ENCODE results near the gene PLEKHG1.

PLEKHG1 gene

GRCh38 chr6:150637266-150637665 is 37.6 kb downstream of the PLEKHG1 start:
- no peak for DNase-seq (ENCODE audit: low read depth in 1 of 2, low spot score in 1 of 2)

- DNase-seq (ENCODE audit: low read depth in 1 of 2, low spot score in 1 of 2): no peak
Measured at GRCh38 chr6:150638267-150638666, 38.6 kb downstream of the PLEKHG1 start.

GRCh38 chr6:150638765-150639164 is 39.1 kb downstream of the PLEKHG1 start:
- DNase-seq (ENCODE audit: low read depth in 1 of 2, low spot score in 1 of 2): no peak

GRCh38 chr6:150639823-150640331 is 40.2 kb downstream of the PLEKHG1 start:
- DNase-seq (ENCODE audit: low read depth in 1 of 2, low spot score in 1 of 2): no peak

GRCh38 chr6:150640556-150641209 is 41.0 kb downstream of the PLEKHG1 start:
- DNase-seq (ENCODE audit: low read depth in 1 of 2, low spot score in 1 of 2): no peak

GRCh38 chr6:150641398-150642139 is 41.9 kb downstream of the PLEKHG1 start:
- DNase-seq (ENCODE audit: low read depth in 1 of 2, low spot score in 1 of 2): no peak

- no peak for DNase-seq (ENCODE audit: low read depth in 1 of 2, low spot score in 1 of 2)
Measured at GRCh38 chr6:150646228-150646627, 46.5 kb downstream of the PLEKHG1 start.

GRCh38 chr6:150647051-150647450 is 47.4 kb downstream of the PLEKHG1 start:
- DNase-seq (ENCODE audit: low read depth in 1 of 2, low spot score in 1 of 2): no peak

Measured in stimulated activated CD4-positive, alpha-beta T cell treated with anti-CD3 and anti-CD28 coated beads, Interleukin-15, amount 100 ng/mL, for 1 hour (primary cell).